Smooth muscle cell of the brain vasculature (primary cell): ENCODE data around the gene SELENOK.

Source experiments
- DNase-seq: peaks from one replicate; pipeline ENCODE4 v3.0.0-alpha.2; 2012; ENCODE audit warnings: low read depth, low spot score

The SELENOK gene

DNA sequence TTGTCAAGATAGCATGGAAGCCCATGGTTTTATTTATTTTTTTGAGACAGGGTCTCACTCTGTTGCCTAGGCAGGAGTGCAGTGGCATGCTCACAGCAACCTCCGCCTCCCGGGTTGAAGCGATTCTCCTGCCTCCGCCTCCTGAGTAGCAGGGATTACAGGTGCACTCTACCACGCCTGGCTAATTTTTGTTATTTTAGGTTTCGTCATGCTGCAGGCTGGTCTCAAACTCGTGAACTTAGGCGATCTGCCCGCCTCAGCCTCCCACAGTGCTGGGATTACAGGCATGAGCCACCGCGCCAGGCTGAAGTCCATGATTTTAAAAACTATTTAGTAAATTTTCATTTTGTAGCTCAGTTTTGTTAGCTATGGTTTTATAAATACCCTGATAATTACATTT is 7.0 kb downstream of the SELENOK start:
- no peak for DNase-seq

DNA sequence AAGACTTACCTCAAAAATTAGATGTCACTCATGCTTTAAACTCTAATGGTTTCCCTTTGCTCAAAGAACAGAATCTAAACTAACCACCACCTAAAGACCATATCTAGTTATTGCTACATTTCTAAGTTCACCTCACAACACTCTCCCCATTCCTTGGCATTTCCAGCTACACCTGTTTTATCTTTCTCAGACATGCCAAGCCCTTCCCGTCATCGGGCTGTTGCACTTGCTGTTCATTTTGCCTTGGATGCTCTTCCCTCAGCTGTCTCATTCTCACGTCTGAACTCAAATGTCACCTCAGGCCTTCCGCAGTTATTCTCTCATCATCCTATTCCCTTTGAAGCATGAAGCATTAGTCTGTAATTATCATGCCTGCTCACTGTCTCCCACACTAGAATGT is 8.7 kb downstream of the SELENOK start:
- no peak for DNase-seq

GRCh38 chr3:53881691-53882593 is 9.7 kb downstream of the SELENOK start, which contains the start of gene ACTR8:
TSS of gene ACTR8 (minus strand) at chr3:53882152. CDS start at chr3:53882101, 51 bp downstream.
- DNase-seq, result peak; percentile 51

GRCh38 chr3:53880396-53881345 is 11.0 kb downstream of the SELENOK start:
- DNase-seq, result no peak

GRCh38 chr3:53865732-53866499 is 25.7 kb downstream of the SELENOK start:
- DNase-seq, result no peak

GRCh38 chr3:53863145-53863544 is 28.5 kb downstream of the SELENOK start:
- no peak for DNase-seq

DNA sequence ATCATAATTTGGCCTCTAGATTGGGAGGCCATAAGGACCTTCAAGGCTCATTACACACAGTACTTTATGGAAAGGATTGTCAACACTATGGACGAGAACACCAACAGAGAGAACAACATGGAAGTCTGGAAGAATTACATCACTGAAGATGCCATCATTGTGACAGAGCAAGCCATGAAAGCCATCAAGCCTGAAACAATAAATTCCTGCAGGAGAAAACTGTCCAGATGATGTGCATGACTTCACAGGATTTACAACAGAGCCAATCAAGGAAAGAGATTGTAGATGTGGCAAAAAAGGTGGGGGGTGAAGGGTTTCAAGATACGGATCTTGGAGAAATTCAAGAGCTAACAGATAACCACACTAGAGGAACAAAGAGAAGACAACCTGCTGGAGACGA is 29.4 kb downstream of the SELENOK start:
- no peak for DNase-seq

- DNase-seq, result no peak
Measured at GRCh38 chr3:53860196-53860595, 31.5 kb downstream of the SELENOK start.

GRCh38 chr3:53859178-53859577 is 32.5 kb downstream of the SELENOK start:
- no peak for DNase-seq

DNA sequence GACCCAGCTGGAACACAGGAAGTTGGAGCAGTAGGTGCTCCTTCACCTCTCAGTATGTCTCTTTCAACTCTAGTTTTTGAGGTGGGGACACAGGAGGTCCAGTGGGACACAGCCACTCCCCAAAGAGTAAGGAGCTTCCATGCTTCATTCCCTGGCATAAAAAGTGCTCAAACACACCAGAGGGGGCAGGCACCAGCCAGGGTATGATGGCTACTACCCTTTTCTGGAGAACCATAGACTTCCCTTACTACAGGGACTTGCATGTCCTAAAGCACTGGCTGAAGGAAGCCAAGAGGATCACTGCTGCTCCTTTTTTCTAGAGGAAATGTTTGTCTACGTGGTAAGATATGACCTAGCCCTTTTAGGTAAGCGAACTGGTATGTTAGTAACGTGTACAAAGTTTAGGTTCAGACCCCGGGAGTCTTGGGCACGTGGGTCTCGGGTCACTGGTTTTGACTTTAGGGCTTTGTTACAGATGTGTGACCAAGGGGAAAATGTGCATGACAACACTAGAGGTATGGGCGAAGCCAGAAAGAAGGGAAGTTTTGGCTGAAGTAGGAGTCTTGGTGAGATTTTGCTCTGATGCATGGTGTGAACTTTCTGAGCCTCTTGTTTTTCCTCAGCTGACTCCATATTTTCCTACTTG is 33.4 kb downstream of the SELENOK start:
- no peak for DNase-seq

DNA sequence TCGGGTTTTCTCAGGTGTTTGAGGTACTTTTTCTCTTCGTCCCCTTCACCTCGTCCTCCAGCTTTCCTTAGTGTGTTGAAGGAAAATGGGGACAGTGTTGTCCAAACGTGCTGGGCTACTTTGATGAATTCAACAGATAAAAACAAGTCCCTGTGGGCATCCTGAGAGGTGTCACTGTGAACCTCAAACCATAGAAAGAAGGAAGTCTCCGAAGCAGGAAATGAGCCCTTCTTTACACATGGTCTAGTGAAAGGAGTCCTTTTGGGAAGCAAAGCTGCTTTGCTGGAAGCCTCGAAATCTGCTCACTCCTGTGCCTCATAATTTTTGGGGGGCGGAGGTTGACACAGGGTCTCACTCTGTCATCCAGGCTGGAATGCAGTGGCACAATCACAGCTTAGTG is 34.7 kb downstream of the SELENOK start:
- no peak for DNase-seq

DNA sequence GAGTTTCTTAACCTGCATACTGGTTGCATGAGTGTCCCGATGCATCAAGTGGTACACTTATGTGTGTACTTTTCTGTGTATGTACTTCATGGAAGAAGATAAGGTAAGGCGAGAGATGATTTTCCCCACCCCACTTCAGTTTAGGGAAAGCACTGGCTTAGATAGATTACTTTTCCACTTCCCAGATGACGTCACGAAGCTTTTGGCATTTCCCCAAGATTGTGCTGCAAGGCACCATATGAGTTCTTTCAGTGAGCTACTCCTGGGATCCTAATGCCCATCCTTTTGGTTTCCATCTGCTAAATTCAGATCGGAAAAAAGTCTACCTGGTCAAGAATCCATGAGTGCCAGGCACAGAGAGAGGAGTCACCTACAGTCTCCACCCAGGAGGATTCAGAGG is 40.8 kb downstream of the SELENOK start:
- DNase-seq, result no peak

GRCh38 chr3:53849916-53850315 is 41.7 kb downstream of the SELENOK start:
- no peak for DNase-seq

DNA sequence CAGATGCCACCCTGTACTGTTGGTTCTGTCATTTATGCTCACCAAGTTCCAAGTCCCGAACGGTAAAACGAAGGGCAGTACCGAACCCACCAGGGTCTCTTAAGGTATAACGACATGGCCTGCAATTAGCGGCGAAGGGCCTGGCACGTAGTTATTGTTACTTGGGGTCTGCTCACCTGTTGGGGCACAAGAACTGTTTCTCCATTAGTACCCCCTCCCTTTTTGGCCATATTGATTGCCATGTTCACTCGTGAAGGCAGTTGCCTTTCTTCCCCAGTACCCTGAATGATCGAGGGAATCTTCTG is 44.9 kb downstream of the SELENOK start:
- no peak for DNase-seq

- no peak for DNase-seq
Measured at GRCh38 chr3:53846134-53846850, 45.4 kb downstream of the SELENOK start, which contains the start of the genes CHDH and IL17RB. TSS of gene CHDH (minus strand) at chr3:53846419. CDS start at chr3:53824008, 22,411 bp downstream. TSS of gene IL17RB (plus strand) at chr3:53846568. CDS start at chr3:53846589, 21 bp downstream.

DNA sequence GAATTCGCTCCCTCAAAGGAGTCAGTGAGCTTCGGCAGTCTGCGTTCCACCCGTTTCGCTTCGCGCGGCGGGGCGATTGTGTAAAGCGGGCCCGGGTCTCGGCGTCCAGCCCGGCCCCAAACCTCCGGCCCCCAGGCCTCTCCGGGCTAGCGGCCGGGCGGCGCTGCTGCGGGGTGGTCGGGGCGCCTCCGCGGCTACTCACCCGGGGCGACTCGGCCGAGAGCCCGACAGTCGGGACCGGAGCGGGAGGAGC is 45.9 kb downstream of the SELENOK start:
- no peak for DNase-seq

GRCh38 chr3:53845103-53845880 is 46.4 kb downstream of the SELENOK start:
- DNase-seq, result no peak

DNA sequence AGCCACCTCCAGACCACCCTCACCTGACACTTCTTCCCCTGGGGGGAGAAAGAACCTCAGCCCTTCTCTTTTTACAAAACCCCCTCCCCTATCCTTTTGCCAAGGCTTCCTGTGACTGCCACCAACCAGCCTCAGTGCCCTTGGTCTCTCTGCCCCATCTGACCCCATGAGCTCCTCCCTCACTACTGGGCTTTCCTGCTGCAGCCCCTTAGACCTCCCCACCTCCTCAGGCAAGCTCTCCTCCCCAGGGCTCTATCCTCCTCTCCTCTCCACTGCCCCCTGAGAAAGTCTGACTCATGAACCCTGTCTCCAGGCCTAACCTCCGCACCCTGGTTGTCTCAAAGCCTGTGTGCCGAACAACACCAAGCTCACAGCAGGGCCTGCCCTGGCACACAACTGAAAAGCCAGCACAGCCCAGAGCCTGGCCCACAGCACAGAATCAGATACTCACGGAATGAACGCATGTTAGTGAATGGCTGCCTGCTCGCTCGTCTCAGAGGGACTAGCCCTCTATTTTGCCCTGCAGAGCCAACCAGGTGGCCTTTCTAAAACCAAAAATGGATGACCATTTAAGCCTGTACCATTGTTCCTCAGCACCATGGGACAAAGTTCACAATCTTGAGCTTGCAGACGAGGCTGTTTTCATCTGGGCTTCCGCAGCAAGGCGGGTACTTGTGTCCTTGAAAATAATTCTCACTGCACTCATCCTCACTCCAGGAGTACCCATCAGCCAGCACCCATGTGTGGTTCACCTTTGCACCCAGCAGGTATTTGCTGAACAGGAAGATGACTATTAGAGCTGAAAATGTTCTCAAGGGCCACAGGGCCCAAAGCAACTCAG is 47.2 kb downstream of the SELENOK start:
- DNase-seq, result no peak
